ENCODE results near the gene TOPBP1. TPM values are rescaled to one million over a fixed set of nuclear protein-coding genes. Genes with fewer than 3 reads are reported as not detected.
"Not testable (repeated sequence)": the region's sequence is repeated elsewhere in the genome, so short reads cannot be mapped to it uniquely, and the experiment has no call there.

Gene TOPBP1
- total RNA-seq = 25.0 TPM

DNA sequence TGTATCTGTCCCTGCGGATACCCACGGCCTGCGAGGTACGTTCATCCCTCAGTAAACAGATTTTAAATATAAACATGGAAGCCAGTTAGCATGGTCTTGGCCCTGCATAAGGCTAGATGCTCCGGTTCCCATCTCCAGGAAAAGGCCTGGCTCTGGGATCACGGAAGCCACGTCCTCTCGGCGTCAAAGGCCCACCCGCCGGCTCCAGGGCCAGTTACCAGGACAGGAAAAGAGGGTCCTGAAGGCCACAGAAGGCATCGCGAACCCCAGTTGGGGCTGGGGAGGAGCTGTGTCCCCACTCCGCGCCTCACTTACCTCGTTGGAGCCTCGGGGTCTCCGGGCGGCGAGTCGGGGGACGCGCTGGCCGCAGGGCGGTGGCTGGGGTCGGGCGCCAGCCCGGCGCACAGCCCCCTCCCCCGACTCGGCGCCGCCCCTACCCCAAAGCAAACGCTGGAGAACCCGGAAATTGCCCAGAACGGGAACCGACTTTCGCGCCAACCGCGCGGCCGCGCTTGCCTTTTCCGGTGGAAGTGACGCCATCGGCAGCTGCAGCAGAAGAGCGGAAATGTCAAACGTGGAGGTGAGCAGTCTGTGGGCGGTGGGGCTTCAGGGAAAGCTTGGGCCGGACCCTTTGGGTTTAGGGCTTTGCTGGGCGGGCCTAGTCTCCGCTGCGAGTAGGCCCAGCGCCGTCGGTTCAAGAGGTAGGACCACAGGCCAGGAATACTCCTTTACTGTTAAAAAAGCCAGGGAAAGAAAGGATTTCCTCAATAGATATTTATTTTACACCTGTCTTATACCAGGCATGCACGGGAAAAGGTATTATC is at the start of gene TOPBP1:
TSS of gene TOPBP1 (minus strand) at position 488 of the 824 bp plus-strand sequence. CDS start 814 bp downstream, outside the sequence.
- DNase-seq (ENCODE audit: low read depth in 2 of 3, low spot score in 2 of 3) = peak; percentile 59 to 89 (median 86)

DNA sequence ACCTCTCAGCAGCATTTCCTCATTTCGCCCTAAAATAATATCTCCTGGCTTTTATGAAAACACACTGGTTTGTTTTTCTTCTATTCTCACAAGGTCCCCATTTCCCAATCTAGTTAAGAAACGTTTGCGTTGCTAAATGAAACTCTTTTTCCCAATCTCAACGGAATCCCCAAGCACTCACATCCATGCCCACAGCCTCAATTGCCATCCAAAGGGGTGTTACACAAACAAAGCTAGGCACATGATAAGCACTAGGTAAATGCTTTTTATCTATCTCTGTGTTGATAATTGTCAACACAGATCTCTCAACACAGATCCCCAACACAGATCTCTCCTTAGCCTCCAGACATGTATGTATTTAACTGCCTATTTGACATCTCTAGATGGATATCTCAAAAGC is 49.3 kb upstream of the TOPBP1 start:
- no peak for DNase-seq (ENCODE audit: low read depth in 2 of 3, low spot score in 2 of 3)

DNA sequence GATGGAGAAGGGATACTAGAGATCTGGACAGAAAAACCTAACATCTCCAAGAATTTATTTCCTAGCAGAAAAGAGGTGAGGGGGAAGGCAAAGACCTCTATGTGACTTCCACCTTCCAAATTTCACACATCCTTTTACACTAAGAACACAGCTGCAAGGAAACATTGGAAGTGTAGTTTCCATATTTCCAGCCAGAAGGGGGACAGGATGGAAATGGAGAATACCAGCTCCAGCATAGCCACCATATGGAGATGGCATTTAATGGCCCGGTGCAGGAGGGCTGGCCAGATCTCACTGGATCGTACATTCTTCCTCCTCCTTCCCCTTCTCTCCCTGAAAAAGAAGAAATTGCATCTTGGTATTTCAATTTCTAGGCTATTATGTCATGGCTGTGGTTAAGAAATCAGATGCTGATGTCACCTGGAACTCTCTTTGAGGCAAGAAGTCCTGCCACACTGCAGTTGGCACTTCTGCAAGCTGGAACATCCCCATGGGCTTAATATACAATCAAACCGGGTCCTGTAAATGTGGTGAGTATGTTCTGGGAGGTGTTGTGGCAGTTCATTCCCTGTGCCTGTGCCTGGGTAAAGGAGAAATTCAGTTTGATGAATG is 47.5 kb upstream of the TOPBP1 start:
- DNase-seq (ENCODE audit: low read depth in 2 of 3, low spot score in 2 of 3) = no peak

DNA sequence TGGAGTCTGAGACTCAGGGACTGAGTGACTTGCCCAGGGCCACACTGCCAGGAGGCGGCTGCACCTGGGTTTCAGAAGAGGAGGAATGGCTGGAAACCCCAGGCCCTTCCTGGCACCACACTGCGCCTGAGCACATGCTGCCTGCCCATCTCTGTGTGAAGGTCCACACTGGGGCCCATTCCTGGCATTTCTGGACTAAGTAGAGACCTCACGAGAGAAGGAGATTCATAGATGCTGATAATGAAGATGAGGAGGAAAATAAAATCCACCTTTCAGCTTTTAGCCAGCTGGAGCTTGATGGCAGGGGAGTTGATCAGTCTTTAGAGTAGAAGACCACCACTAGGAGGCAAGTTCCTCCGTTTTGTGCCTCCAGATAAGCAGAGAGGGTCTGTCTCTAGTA is 44.3 kb upstream of the TOPBP1 start:
- no peak for DNase-seq (ENCODE audit: low read depth in 2 of 3, low spot score in 2 of 3)

DNA sequence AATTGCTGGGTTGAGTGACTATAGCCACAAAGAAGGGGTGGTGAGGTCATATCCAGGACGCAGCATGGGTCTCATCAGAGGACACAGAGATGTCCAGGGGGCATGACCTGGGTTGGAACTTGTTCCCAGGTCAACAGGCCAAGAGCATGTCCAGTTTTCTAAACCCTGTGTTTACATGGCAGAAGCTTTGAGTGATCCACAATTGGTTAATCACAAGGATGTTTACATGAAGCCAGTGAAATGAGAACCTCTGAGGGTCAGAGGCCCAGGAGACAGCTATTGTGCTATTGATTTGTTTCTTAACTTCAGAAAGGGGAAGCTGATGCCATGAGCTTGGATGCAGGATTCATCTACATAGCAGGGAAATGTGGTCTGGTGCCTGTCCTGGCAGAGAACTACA is 42.2 kb upstream of the TOPBP1 start:
- DNase-seq (ENCODE audit: low read depth in 2 of 3, low spot score in 2 of 3) = no peak

DNA sequence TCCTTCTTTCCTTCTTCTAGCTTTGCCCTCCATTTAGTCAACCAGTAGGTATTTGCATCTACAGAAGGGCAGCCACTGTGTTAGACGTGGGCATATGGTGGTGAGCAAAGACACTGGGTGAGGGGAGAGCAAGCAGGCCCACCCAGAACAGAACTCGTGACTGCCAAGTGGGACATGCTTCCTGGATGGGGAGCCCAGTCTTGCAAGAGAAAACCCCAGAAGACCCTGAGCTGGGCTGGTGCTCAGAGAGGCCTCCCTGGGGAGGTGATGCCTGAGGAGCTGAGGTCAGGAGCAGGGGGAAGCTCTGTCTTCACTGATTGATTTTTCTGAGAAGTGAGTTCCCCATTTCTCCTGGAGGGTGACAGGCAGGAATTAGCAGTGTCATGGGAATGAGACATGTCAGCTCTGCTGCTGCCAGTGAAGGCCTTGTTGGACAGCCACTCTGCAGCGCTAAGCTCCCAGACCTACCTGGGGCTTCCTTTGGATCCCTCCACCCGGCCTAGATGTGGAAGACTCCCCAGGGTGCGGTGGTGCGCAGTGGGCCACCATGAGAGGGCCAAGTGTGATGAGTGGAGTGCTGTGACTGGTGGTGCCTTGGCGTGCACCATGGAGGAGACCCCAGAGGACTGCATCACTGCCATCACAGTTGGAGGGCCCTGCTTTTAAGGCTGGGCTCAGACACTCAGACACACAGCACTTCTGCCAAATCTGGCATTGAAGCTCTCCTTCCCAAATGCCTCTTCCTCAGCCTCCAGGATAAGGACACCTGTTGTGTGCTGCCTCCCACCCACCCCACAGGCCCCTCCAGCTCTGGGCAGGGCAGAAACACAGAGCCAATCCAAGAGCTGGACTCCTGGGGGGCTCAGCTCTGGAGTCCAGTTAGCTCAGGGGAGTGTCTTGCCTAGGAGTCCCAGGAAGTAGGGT is 40.0 kb upstream of the TOPBP1 start:
- DNase-seq (ENCODE audit: low read depth in 2 of 3, low spot score in 2 of 3) = no peak

DNA sequence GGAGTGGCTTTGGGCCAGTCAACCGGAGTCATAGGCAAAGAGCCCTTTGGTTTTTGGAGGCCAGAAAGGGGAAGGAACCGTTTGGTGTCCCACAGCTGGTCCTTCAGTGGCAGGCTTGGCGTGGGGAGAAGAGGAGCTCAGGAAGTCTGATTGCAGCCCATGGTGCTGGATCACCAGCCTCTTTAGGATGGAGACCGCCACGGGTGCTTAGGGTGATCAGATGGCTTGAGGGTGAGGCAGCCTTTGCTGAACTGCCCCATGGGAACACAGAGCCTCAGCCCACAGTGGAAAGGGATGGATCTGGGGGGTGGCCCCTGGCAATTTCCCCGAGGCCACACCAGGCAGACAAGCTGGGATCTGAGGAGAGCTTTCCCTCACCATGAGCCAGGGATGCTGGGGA is 38.6 kb upstream of the TOPBP1 start:
- DNase-seq (ENCODE audit: low read depth in 2 of 3, low spot score in 2 of 3) = no peak

DNA sequence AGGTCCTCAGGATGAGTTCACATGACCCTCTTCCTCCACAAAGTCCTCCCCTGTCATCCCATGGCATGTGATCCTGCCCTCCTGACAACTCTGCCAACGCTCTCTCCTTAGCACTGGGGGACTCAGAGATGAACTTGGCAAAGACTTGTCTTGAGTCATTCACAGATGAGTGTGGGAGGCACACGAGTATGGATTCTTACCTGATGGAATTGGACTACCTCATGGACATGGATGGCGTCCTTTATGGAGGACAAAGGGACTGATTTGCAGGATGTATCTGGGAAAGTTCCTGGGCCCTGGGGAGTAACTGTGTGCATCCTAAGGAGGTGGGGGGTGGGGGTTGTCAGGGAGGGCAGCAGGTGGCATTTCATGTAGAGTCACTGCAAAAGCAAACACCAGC is 38.2 kb upstream of the TOPBP1 start:
- no peak for DNase-seq (ENCODE audit: low read depth in 2 of 3, low spot score in 2 of 3)

DNA sequence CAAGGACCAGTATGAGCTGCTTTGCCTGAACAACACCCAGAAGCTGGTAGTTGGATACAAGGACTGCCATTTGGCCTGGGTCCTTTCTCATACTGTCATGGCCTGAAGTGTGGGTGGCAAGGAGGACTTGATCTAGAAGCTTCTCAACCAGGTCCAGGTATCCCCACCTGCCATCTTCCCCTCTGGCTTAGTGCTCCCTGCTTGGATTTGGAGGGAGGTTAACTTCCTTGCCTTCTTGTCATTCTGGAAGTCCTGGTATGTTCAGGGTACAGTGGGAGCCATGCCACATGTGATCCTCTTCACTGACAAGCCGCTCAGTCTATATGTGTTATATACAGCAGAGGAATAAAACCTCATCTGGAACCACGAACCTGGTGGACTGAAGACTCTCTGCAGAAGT is 37.7 kb upstream of the TOPBP1 start:
- DNase-seq (ENCODE audit: low read depth in 2 of 3, low spot score in 2 of 3) = no peak

DNA sequence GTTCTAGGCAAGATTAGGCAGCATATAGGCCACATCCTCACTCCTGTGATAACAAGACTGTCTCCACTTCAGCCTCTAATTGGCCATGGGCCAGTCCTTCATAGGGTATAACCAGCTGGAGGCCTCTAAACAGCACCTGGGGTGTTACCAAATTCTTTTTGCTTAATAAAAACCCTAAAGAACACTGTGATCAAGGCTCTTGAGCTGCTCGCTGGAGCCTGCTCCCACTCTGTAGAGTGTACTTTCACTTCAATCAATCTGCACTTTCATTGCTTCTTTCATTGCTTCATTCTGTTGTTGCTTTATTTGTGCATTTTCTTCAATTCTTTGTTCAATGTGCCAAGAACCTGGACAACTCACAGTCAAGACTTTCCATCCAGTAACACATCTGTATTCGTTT is 36.2 kb upstream of the TOPBP1 start:
- no peak for DNase-seq (ENCODE audit: low read depth in 2 of 3, low spot score in 2 of 3)

DNA sequence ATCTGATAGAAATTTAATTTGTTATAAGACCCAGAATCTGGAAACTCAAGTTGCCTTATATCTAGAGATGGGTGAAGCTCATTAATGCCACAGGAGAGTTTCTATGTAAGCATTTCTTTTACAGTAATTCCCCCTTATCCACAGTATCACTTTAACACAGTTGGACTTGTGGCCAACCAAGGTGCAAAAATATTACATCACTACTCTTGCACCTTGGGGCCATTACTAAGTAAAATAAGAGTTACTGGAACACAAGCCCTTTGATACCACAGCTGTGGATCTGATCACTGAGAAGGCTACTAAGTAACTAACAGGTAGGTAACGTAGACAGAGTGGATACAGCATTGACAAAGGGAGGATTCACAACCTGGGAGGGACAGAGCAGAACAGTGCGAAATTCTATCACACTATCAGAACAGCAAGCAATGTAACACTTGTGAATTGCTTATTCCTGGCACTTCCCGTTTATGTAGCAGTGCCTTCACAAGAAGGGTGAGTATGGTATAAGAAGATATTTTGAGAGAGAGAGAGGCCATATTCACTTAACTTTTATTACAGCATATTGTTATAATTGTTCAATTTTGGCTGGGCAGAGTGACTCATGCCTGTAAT is 33.9 kb upstream of the TOPBP1 start:
- DNase-seq (ENCODE audit: low read depth in 2 of 3, low spot score in 2 of 3) = no peak

DNA sequence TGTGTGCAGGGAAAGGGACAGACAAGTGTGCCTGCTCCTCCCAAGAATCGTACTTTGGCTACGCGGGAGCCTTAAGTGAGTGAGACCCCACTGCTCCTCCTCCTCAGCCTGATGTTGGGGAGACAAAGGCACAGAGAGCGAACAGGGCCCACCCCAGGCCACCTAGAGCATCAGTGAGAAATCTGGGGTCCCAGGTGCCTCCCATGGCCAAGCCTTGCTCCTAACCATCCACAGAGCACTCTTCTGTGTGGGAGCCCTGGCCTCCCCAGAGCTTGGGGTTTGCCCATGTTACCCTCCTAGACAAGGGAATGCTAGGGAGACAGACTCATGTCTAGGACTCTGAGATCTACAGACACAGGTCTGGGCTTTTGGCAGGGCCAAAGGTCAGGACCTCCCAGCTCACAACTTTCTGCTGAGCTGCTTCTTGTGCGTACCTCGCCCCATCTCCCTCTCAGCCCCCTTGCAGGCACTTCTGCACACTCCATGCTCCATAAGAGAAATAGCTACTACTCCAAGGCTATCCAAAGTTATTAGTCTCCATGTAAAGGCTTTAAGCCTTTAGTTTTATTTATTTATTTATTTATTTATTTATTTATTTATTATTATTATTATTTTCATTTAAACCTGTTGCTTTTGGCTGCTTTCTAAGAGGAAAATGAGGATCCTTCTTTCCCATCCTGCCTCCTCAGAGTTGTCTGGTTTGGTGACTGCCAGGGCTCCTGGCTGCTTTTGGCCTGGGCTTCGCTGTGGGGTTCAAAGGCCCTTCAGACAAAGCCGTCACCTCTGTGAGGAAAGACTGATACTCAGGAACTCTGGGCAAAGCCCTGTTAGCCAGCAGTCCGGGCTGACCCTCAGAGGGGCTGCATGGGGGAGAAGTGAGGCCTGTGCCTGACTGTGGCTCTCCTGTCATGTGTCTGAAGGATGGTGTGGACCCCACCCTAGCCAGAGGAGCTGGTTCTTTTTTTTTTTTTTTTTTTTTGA is 32.8 kb upstream of the TOPBP1 start:
- DNase-seq (ENCODE audit: low read depth in 2 of 3, low spot score in 2 of 3) = no peak

DNA sequence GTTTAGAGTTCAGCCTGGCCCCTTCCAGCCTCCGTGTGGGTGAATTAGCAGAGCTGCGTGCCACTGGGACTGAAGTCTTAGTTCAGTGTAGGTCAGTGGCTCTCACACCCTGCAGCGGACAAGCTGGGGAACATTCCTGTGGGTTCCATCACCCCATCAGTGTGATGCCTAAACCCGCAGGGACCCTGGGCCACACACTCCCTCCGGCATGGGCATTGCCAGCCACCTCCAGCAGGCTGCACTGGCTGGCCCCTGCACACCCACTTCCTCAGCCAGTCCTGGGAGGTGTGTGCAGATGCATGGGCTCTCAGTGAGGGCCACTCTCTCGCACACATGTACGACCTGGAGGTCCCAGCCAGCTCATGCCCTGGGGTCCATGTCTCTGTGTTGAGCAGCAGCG is 32.1 kb upstream of the TOPBP1 start:
- no peak for DNase-seq (ENCODE audit: low read depth in 2 of 3, low spot score in 2 of 3)

DNA sequence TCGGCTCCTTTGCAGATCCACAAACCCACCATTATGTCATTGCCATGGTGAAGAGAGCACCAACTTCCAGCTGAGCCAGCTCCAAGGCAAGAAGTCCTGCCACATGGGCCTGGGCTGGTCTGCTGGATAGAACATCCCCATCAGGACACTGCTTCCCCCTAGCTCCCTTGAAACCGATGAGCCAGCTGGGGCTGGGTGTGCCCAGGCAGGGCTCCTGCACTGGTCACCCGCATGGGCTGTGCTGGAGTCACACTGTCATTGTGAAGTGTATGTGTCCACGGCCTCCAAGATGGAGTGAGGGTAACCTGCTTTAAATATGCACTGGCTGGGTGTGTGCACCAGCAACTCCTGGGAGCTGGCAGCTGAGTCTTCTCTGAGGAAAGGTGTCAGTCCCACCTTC is 31.0 kb upstream of the TOPBP1 start:
- DNase-seq (ENCODE audit: low read depth in 2 of 3, low spot score in 2 of 3) = no peak

DNA sequence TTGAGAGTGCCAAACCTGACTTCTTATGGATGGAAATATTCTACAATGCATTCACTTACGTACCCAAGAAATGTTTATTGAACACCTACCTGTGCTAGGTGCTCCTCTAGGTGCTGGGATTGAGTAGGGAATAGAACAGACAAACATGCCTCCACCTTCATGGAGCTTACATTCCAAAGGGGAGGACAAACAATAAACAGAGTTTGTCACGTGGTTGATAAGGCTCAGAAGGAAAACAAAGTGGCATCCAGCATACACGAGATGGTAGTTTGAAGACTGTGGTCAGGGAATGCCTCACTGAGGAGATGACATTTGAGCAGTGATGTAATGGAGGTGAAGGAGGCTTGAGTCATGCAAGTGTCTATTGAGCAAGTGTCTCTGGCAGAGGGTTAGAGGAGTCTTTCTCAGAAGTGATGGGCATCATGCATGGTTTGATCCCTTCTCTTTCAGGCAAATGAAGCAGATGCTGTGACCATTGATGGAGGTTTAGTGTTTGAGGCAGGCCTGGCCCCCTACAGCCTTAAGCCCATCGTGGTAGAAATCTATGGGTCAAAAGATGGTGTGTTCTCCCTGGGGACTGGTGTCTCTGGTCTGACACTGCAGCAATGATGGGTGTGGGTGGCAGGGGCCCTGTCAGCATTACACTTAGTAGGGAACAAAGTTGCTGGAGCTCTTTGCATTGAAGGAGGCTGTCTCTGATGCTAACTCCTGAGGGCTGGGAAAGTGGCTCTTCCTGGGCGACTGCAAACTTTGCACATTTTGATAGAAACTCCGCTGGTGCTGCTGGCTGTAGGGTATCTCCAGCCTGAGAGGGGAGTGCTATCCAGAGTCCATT is 29.7 kb upstream of the TOPBP1 start:
- DNase-seq (ENCODE audit: low read depth in 2 of 3, low spot score in 2 of 3) = no peak

DNA sequence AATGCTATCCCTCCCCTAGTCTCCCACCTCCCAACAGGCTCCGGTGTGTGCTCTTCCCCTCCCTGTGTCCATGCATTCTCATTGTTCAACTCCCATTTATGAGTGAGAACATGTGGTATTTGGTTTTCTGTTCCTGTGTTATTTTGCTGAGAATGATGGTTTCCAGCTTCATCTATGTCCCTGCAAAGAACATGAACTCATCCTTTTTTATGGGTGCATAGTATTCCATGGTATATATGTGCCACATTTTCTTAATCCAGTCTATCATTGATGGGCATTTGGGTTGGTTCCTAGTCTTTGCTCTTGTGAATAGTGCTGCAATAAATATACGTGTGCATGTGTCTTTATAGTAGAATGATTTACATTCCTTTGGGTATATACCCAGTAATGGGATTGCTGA is 16.3 kb upstream of the TOPBP1 start:
- DNase-seq (ENCODE audit: low read depth in 2 of 3, low spot score in 2 of 3) = not testable (repeated sequence)

DNA sequence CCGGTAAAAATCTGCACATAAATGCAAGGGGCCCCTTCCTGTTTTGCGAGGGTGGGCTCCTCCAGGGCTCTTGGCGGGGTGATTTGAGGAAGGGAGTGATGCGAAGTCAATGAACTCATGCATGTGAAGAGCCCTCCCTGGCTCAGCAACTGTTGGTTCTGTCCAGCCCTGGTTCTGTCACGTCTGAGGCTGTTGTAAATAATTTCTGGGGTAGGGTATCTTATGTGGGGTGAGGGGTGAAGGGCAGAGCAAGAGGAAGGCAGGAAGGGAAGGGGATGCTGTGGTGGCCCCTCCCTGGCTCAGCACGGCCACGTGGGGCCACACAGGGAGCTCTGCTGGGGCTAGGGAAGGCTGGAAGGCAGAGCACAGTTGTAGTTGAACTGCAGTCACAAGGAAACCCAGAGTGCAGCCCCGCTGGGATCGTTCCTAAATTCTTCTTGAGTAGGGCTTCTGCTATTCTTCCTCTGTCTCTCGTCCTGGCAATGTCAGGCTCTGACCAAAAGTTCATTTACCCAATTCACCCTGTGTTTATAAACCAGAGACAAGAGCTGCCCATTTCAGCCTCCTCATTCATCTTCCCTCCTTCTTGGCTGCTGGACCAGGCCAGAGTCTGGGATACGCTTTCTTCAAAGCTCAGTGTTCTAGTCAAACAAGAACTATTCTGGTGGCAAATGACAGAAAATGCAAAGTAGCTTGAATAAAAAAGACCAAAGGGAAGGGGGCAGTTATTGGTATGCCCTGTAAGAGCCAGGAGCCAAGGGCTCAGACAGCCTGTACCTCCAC is 14.8 kb upstream of the TOPBP1 start:
- no peak for DNase-seq (ENCODE audit: low read depth in 2 of 3, low spot score in 2 of 3)
